Activated naive CD4-positive, alpha-beta T cell treated with anti-CD3 and anti-CD28 coated beads, Interleukin-2, amount 50 U/mL, for 24 hours (primary cell): ENCODE results near the gene MAP4K5.
"Not testable (repeated sequence)": the region's sequence is repeated elsewhere in the genome, so short reads cannot be mapped to it uniquely, and the experiment has no call there.

Experiments used
- H3K27ac Mint-ChIP-seq: one replicate; pipeline ENCODE4 v1.8.0; 2021; ENCODE audit warnings: mild to moderate bottlenecking, mixed read lengths
- H3K27me3 Mint-ChIP-seq: one replicate; pipeline ENCODE4 v1.8.0; 2021; ENCODE audit warnings: mixed read lengths
- H3K36me3 Mint-ChIP-seq: one replicate; pipeline ENCODE4 v1.8.0; 2021; ENCODE audit warnings: mixed read lengths
- H3K4me1 Mint-ChIP-seq: one replicate; pipeline ENCODE4 v1.8.0; 2021; ENCODE audit warnings: mixed read lengths
- H3K4me3 Mint-ChIP-seq: one replicate; pipeline ENCODE4 v1.8.0; 2021; ENCODE audit warnings: mild to moderate bottlenecking, mixed read lengths
- H3K9me3 Mint-ChIP-seq: one replicate; pipeline ENCODE4 v1.8.0; 2021; ENCODE audit warnings: mixed read lengths

MAP4K5 gene

DNA sequence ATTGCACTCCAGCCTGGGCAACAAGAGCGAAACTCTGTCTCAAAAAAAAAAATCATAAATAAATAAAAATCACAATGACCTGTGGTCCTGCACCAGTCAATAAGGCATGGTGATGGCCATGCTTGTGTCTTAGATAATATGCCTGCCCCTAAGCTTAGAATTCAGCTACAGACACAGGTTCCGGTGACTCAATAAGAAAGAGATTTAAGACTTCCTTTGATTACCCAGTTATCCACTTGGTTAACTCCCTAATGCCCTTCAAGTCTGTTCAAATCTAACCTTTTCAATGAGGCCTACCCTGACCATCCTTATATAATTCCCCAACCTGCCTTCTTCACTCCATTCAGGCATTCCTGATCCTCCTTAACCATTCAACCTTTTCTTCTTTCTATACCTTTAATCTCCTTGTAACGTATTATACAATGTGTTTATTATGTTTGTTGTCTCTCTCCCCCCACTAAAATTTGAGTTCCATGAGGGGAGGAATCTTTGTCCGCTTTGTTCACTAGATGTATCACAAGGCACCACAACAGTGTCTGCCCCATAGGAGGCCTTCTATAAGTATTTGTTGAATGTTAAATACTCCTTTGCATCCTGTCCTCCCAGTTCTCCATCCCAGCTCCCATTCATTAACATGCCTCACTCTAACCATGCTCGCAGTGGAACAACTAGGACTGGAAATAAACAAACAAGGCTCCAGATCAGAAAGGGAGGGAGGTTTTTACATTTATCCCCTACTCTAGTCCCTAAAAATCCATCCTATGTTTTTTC is 8.9 kb downstream of the MAP4K5 start:
- Mint-ChIP-seq H3K4me1 (peaks cover 70% of the 10 kb centered on the region), H3K4me3 (peak overlapping the region; percentile 74), H3K27ac (peak overlapping the region; percentile 97), H3K36me3 (peaks cover 20% of the 10 kb centered on the region), H3K9me3 (no peaks in the 10 kb centered on the region), H3K27me3 (no peaks in the 10 kb centered on the region)

DNA sequence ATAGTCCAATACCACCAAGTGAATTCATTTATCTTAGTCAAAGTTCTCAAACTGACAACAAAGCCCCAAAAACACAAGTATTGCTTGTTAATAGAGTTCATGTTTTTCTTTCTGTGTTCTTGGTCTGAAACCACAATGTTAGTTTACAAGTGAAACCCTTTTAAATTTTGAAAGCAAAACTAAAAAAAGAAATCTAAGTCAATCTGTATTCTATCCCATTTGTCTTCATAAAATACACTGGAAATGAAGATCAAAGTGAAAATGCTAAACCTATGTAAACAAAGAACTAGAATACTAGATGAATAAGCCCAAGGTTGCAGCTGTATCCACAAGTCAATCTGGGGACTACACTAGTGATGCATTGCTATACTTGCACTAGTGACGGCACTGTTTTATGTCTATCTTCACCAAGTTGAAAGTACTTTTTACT is 10.4 kb downstream of the MAP4K5 start:
- no peaks in the 10 kb centered on the region for H3K9me3 Mint-ChIP-seq
- H3K4me1 Mint-ChIP-seq: peaks cover 65% of the 10 kb centered on the region
- H3K27me3 Mint-ChIP-seq: no peaks in the 10 kb centered on the region
- peak overlapping the region; percentile 97 for H3K27ac Mint-ChIP-seq
- peaks cover 18% of the 10 kb centered on the region for H3K36me3 Mint-ChIP-seq
- peak overlapping the region; percentile 77 for H3K4me3 Mint-ChIP-seq

DNA sequence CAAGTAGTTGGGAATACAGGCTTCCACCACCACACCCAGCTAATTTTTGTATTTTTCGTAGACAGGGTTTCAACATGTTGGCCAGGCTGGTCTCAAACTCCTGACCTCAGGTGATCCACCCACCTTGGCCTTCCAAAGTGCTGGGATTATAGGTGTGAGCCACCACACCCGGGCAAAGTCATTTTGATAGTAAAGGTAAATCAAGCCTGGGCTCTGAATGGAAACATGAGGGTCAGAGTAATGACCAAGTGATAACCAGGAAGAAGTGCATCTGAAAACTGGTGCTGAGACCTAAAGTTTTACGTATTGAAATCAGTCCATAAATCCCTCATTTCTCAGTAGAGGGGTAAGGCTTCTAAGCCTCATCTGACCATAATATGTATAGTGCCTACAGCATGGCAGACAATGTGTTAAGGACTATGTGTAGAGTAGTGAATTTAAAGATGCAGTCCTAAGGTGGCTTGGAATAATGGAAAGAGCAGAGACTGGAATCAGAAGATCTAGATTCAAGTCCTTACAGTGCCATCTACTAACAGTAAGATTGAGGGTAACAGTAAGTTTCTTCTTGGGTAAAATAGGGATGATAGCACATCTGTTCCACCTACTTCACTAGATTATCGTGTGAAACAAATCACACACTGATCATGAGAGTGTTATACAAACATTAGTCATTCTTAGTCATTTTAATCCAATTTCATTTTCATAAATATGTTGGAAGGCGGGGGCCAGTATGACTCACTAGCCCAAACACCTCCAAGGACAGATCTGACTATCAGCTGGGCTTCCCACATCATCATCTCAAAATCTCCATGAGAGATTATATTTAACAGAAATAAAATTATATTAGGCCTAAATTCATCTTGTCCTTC is 11.2 kb downstream of the MAP4K5 start:
- peak overlapping the region; percentile 97 for H3K27ac Mint-ChIP-seq
- peak overlapping the region; percentile 77 for H3K4me3 Mint-ChIP-seq
- H3K27me3 Mint-ChIP-seq: no peaks in the 10 kb centered on the region
- H3K4me1 Mint-ChIP-seq: peaks cover 60% of the 10 kb centered on the region
- H3K36me3 Mint-ChIP-seq: peaks cover 18% of the 10 kb centered on the region
- no peaks in the 10 kb centered on the region for H3K9me3 Mint-ChIP-seq

DNA sequence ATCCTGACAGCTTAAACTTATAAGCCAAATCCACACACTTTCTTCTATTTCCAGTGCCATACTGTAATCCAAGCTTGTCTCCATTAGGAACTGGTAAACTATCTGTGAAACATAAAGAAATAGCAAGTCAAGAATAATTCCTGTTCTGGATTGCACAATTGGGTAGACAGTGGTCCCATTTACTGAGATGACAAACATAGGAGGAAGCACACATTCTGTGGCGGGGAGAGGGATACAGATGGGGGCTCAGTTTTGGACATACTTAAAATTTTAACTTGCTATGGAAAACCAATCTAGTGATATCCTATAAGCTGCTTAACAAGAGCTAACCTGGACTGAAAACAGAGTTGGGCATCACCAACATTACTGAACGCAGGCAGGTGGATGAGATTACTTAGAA is 16.3 kb downstream of the MAP4K5 start:
- Mint-ChIP-seq H3K4me1 (peaks cover 28% of the 10 kb centered on the region), H3K27me3 (no peaks in the 10 kb centered on the region), H3K9me3 (no peaks in the 10 kb centered on the region), H3K4me3 (no peak overlapping the region), H3K36me3 (peaks cover 9% of the 10 kb centered on the region), H3K27ac (no peak overlapping the region)

DNA sequence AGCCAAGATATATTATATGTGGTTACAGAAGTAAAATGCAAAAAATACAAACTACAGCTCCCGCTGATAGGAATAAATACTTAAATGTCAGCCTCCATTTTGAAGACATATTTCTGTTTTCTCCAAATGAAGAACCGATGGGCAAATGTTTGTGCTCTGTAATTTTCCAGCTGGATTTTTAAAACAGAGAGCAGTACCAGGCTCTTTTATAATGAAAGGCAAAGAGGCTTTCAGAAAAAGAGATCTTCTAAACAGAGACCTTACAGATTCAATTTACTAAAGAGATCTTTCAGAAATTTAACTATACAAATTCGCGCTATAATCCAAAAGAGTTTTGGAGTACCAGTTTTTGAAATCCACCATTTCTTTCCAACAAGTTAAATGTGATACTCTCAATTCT is 19.9 kb downstream of the MAP4K5 start:
- Mint-ChIP-seq H3K27ac (no peak overlapping the region), H3K4me3 (no peak overlapping the region), H3K9me3 (no peaks in the 10 kb centered on the region), H3K27me3 (no peaks in the 10 kb centered on the region), H3K36me3 (peaks cover 11% of the 10 kb centered on the region), H3K4me1 (peaks cover 35% of the 10 kb centered on the region)

DNA sequence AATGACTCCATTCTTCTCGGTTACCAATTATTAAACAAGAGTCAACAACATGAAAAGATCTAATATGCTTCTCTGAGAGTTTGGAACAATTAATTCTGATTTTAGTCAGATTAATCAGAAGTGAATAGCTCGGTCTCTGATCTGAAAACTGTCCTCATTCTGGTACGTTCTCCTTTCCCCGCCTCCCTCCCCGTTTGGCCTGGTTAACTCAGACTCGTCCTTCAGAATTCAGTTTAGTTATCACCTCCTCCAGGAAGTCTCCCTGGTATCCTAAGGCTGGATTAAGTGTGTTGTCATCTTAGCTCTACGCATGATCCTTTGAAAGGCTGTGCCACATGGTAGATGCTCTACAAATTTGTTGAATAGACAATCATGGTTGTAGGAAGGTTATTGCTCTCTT is 22.2 kb downstream of the MAP4K5 start:
- Mint-ChIP-seq H3K27ac (no peak overlapping the region), H3K36me3 (peaks cover 13% of the 10 kb centered on the region), H3K27me3 (no peaks in the 10 kb centered on the region), H3K4me3 (no peak overlapping the region), H3K4me1 (peaks cover 43% of the 10 kb centered on the region), H3K9me3 (no peaks in the 10 kb centered on the region)

DNA sequence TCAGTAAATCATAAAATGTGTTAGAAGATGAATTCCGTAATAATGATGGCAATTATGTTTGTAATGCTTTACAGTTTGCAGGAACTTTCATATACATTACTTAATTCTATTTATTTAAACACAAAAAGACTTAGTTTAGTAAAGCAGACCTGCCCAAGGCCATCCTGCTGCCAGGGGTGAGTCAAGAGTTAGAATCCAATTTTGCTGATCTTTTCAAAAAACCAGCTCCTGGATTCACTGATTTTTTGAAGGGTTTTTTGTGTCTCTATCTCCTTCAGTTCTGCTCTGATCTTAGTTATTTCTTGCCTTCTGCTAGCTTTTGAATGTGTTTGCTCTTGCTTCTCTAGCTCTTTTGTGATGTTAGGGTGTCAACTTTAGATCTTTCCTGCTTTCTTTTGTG is 25.3 kb downstream of the MAP4K5 start:
- Mint-ChIP-seq H3K27ac (peak overlapping the region; percentile 24), H3K36me3 (peaks cover 18% of the 10 kb centered on the region), H3K4me1 (peaks cover 34% of the 10 kb centered on the region)
- not testable (repeated sequence) for H3K4me3 Mint-ChIP-seq, H3K9me3 Mint-ChIP-seq, H3K27me3 Mint-ChIP-seq

DNA sequence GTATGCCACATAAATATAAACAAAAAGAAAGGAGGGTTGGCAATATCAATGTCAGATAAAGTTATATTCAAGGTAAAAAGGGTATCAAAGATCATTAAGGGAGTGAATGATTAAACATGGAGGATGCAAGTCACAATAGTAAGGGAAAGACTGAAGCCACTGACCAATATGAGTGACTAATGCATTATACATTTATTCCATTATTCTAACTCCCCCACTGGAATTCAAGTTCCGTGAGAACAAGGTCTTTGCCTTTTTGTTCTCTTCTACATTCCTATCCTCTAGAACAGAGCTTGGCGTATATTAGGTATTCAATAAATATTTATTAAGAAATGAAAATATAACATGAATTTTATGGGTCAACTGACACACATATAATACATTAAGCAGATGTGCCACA is 30.7 kb downstream of the MAP4K5 start:
- Mint-ChIP-seq H3K4me3 (no peak overlapping the region), H3K27ac (no peak overlapping the region), H3K36me3 (peaks cover 25% of the 10 kb centered on the region)

DNA sequence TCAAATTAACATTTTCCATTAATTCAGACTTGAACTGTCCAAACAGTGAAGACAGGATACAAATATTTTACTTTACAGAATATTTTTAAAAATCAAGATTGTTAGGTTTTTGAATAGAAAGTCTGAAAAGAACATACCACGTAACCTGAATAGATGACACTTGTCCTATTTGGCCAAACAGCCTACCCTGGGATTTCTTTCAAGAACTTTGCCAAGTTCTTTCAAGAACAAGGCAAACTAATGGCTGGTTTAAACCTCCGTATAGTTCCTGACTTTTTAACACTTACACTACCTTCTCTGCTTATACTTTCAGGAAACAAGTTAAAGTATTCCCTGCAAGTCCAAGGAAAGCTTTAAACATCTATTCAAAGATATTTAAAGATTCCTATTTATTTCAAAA is 35.0 kb downstream of the MAP4K5 start:
- peaks cover 25% of the 10 kb centered on the region for H3K4me1 Mint-ChIP-seq
- no peak overlapping the region for H3K4me3 Mint-ChIP-seq
- H3K27me3 Mint-ChIP-seq: no peaks in the 10 kb centered on the region
- H3K36me3 Mint-ChIP-seq: peaks cover 17% of the 10 kb centered on the region
- H3K9me3 Mint-ChIP-seq: no peaks in the 10 kb centered on the region
- H3K27ac Mint-ChIP-seq: no peak overlapping the region

More for the DNA sequence above, 30.7 kb downstream of the MAP4K5 start:
- peaks cover 14% of the 10 kb centered on the region for H3K4me1 Mint-ChIP-seq
- no peaks in the 10 kb centered on the region for H3K9me3 Mint-ChIP-seq
- H3K27me3 Mint-ChIP-seq: no peaks in the 10 kb centered on the region

DNA sequence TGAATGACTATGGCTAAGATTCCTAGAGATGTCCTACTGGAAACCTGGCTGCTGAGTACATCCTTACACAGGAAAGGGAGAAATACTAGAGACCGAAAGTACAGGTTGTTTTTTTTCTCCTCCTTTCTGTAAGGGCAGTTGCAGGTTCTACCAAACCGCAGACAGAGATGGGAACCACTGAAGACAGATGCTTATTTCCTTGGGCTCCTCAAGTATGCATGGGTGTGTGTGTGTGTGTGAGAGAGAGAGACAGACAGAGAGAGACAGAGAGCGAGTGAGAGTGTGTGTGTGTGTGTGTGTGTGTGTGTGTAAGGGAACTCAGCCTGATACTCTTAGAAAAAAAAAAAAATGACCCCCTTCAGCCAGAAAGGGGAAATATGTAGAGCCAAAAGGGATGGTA is 42.5 kb downstream of the MAP4K5 start:
- Mint-ChIP-seq H3K36me3 (peaks cover 9% of the 10 kb centered on the region), H3K9me3 (no peaks in the 10 kb centered on the region), H3K27ac (peak overlapping the region; percentile 10), H3K4me1 (peaks cover 13% of the 10 kb centered on the region), H3K4me3 (no peak overlapping the region), H3K27me3 (no peaks in the 10 kb centered on the region)

DNA sequence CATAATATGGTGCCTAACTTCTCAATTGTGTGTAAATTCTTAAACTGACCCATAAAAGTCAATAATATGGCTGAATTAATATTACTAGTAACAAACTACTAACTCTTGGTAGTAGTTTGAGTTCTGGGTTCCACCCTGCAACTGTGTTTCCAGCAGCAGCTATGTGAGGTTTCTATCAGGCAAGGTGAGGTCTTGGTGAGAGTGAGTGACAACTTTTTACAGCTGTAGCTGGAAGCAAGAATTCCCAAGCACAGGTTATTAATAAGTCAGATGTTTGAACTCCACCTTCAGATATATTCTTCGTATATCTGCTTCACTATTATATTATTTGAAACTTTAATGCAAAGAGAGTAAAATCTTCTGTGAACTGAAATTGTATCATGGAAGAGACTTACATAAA is 43.8 kb downstream of the MAP4K5 start:
- H3K4me1 Mint-ChIP-seq: peaks cover 10% of the 10 kb centered on the region
- no peaks in the 10 kb centered on the region for H3K9me3 Mint-ChIP-seq

DNA sequence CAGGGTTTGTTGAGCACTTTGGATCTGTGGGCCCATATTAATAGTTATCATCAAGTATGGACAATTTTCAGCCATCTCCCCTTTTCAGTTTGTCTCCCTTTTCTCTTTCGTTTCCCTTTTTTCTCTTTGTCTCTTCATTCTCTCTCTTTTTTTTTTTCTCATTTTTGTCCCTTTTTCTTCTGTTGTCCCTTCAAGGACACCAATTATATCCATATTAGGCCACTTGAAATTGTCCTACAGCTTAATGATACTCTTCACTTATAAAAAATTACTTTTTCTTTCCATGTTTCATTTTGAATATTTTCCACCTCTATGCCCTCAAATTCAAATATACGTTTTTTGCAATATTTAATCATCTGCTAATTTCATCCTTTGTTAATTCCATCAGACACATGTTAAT is 53.3 kb downstream of the MAP4K5 start:
- H3K4me1 Mint-ChIP-seq: no peaks in the 10 kb centered on the region
- peaks cover 41% of the 10 kb centered on the region for H3K36me3 Mint-ChIP-seq
- peaks cover 8% of the 10 kb centered on the region for H3K9me3 Mint-ChIP-seq
- peak overlapping the region; percentile 13 for H3K27ac Mint-ChIP-seq
- no peaks in the 10 kb centered on the region for H3K27me3 Mint-ChIP-seq
- H3K4me3 Mint-ChIP-seq: no peak overlapping the region

More for the DNA sequence above, 43.8 kb downstream of the MAP4K5 start:
- Mint-ChIP-seq H3K27ac (no peak overlapping the region), H3K27me3 (no peaks in the 10 kb centered on the region), H3K36me3 (peaks cover 9% of the 10 kb centered on the region), H3K4me3 (no peak overlapping the region)

DNA sequence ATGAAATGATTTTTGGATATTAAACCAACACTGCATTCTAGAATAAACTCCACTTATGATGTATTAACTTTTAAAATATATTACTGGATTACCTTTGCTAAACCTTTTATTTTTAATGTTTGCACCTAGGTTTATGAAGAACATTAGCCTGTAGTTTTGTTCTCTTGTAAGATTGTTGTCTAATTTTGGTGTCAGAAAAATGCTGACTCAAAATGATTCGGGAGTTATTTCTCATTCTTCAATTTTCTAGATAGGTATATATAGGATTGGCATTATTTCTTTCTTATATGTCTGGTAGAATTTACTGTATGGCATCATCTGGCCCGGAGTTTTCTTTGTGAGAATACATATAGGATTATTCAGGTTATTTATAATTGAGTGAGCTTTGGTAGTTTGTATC is 54.6 kb downstream of the MAP4K5 start:
- Mint-ChIP-seq H3K4me3 (no peak overlapping the region), H3K4me1 (no peaks in the 10 kb centered on the region), H3K27ac (no peak overlapping the region), H3K36me3 (peaks cover 51% of the 10 kb centered on the region), H3K9me3 (peaks cover 8% of the 10 kb centered on the region), H3K27me3 (no peaks in the 10 kb centered on the region)

DNA sequence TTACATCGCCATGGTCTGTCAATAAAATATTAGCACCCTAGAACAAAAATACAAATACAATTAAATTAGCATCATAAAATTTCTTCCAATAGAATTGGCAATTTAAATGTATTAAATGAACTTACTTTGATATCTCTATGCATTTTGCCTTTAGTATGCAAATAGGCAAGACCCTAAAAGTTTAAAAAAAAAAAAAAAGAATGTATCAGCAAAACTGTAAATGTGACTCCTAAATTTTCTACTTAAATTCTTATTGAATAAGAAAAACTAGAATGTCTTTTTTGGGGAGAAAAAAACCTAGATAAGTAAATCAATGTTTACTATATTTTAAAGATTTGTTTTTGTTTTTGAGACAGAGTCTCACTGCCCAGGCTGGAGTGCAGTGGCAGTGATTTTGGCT is 56.2 kb downstream of the MAP4K5 start:
- Mint-ChIP-seq H3K27ac (no peak overlapping the region), H3K4me3 (no peak overlapping the region), H3K36me3 (peaks cover 65% of the 10 kb centered on the region), H3K27me3 (no peaks in the 10 kb centered on the region), H3K4me1 (no peaks in the 10 kb centered on the region), H3K9me3 (peaks cover 12% of the 10 kb centered on the region)

DNA sequence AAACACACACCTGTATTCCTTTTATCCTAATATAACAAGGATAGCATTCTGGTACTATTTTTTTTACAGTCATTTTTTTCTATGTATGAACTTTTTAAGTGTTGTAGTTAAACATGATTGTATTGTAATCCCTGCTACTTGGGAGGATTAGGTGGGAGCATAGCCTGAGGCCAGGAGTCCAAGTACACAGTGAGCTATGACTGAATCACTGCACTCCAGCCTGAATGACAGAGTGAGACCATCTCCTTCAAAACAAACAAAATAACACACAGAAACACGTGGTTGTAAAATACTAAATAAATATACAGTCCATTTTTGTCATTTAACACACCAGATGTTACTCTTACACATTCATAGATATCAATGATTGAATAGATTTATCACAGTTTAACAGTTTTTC is 56.9 kb downstream of the MAP4K5 start:
- Mint-ChIP-seq H3K4me1 (no peaks in the 10 kb centered on the region), H3K27me3 (no peaks in the 10 kb centered on the region), H3K27ac (no peak overlapping the region), H3K36me3 (peaks cover 67% of the 10 kb centered on the region), H3K9me3 (peaks cover 12% of the 10 kb centered on the region), H3K4me3 (no peak overlapping the region)

DNA sequence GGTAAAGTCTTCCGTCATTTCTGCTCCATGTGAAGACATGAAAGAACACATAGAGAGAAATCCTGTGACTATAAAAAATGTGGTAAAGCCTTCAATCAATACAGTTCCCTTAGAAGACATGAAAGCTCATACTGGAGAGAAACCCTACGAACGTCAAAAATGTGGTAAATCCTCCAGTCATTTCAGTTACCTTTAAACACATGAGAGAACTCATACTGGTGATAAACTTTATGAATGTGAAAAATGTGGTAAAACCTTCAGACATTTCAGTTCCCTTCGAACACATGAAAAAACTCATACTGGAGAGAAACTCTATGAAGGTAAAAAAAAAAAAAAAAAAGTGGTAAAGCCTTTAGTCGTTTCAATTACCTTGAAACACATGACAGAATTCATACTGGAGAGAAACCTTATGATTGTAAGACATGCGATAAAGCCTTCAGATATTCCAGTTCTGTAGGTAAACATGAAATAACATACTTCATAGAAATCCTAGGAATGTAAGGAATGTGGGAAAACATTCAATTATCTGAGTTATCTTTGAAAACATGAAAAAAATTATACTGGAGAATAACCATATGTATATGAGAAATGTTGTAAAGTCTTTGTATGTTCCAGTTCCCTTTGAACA is 60.4 kb downstream of the MAP4K5 start:
- H3K36me3 Mint-ChIP-seq: peaks cover 67% of the 10 kb centered on the region
- no peak overlapping the region for H3K27ac Mint-ChIP-seq
- no peaks in the 10 kb centered on the region for H3K27me3 Mint-ChIP-seq
- H3K4me1 Mint-ChIP-seq: peaks cover 4% of the 10 kb centered on the region
- no peak overlapping the region for H3K4me3 Mint-ChIP-seq
- H3K9me3 Mint-ChIP-seq: peaks cover 8% of the 10 kb centered on the region
